GM18498 (cell line): ENCODE data around the gene HSP90AB1.

Experiments used
- ATAC-seq: cut with Tn5 transposase; IDR thresholded peaks from one replicate; pipeline ENCODE4 v1.9.1; 2021; ENCODE audit warnings: mild to moderate bottlenecking, moderate library complexity; ENCODE audit not compliant: unreplicated experiment

The HSP90AB1 gene

DNA sequence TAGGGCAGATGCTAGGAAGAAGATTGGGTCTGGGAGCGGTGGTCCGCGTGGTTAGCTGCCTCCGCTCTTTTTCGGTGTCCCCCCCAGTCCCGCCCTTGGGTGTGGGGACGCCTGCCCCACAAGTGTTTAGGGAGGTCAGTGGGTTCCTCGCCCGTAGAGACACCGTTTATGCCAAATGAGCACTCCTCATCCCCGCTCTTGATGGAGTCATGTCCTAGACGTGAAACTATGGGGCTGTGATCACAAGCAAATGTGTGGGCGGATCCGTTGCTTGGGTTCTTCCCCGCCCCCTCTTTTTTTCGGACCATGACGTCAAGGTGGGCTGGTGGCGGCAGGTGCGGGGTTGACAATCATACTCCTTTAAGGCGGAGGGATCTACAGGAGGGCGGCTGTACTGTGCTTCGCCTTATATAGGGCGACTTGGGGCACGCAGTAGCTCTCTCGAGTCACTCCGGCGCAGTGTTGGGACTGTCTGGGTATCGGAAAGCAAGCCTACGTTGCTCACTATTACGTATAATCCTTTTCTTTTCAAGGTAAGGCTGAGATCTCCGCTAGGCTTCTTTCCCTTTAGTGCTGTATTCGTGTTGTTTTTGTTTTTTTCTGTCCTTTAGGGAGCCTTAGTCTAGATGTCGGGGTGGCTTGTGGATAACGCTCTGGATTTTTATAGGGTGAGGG lies at the start of gene HSP90AB1:
Gene HSP90AB1 (plus strand): TSS at position 439 of the 675 bp plus-strand sequence. CDS start 1,529 bp downstream, outside the sequence.
- ATAC-seq = peak; percentile 68

DNA sequence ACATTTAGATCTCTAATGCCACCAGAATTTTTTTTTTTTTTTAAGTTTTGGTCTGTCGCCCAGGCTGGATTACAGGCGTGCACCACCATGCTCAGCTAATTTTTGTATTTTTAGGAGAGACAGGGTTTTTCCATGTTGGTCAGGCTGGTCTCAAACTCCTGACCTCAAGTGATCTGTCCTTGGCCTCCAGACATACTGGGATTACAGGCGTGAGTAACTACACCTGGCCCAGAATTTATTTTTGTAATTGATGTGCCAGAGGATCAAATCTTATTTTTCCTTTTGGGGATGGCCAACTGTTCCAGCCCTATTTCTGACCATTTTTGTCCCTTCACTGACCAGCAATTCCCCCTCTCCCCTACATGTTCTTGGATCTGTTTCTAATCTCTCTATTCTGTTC lies 48.2 kb upstream of the HSP90AB1 start:
- no peak for ATAC-seq

DNA sequence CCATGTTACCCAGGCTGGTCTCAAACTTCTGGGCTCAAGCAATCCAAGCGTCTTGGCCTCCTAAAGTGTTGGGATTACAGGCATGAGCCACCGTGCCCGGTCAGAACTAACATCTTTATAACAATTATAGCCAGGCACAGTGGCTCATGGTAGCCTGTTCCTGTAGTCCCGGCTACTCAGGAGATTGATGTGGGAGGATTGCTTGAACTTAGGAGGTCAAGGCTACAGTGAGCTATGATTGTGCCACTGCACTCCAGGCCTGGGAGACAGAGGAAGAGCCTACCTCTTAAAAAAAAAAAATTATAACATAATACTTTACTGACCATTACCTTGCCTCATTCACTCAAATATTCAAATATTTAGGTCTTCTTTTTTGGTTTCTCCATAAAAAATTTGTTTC lies 47.0 kb upstream of the HSP90AB1 start:
- ATAC-seq = no peak

DNA sequence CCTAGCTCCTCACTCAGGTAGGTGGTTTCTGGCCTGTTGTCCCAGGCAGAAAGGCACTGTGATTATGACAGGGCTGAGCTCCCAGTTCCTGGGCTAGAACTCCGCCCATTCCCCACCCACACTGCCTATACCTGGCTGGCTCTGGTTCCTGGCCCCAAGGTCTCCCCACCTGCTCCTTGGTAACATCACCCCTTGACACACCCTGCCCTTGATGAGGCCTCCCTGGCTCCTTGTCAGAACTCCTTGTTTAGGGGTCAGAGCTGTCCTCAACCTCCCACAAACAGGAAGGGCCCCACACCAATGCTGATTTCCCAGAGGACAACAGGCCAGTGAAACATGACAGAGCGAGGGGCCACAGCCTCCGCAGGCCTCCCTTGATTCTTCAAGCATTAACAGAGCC lies 45.7 kb upstream of the HSP90AB1 start:
- no peak for ATAC-seq

DNA sequence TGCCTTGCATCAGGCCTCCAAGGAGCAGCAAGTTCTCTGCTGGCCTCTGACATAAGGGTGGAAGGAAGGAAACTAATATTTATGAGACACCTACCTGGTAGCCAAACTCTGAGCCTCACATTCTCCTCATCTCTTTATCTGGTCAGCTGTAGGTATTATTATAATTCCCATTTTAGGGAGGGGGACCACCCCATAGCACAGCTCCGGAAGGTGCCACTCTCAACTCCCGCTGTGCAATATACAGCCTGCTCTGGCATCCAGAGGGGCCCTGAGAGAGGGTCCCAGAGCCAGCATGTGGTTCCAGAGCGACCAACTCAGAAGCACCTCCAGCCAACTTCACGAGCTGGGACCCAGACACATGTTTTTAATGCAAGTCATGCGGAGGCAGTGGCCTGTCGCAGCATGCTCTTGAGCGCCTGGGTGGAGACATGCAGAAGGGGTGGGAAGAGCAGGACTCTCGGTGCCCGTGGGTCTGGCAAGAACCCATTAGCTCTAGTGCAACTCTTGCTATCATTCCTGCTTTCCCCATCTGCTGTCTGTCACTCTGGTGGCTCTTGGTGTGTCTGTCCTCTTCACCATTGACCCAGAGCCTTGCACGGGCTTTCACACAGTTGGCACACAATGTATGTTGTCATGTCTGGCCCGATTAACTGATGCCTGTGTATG lies 45.1 kb upstream of the HSP90AB1 start:
- no peak for ATAC-seq

DNA sequence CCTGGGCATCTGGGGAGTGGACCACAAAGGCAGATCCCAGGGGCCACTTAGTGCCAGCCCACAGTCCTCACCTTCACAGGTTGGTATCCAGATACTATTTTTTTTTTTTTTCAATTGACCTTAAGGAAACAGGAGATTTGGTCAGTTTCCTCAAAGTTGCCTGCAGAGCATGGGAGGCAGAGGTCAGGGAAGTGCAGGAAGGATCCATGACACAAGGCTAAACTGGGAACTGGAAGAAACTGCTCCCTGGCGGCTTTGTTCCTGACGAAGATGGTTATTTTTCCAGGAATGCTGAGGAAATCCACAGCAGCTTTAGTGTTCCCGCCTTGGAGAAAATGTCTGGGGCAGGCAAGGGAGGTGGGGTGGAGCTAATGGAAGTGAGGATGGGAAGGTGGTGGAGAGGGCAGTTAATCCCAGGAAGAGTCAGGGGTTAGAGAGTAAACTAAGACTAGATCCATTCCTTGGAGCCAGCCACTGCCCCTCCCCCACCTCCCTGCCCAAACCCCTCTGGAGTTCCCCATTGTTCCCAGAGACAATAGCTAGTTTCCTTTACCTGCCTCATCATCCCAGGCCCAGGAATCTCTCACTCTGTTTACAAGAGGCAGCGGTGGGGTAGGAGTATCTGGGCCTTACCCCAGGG lies 44.4 kb upstream of the HSP90AB1 start:
- ATAC-seq = no peak

DNA sequence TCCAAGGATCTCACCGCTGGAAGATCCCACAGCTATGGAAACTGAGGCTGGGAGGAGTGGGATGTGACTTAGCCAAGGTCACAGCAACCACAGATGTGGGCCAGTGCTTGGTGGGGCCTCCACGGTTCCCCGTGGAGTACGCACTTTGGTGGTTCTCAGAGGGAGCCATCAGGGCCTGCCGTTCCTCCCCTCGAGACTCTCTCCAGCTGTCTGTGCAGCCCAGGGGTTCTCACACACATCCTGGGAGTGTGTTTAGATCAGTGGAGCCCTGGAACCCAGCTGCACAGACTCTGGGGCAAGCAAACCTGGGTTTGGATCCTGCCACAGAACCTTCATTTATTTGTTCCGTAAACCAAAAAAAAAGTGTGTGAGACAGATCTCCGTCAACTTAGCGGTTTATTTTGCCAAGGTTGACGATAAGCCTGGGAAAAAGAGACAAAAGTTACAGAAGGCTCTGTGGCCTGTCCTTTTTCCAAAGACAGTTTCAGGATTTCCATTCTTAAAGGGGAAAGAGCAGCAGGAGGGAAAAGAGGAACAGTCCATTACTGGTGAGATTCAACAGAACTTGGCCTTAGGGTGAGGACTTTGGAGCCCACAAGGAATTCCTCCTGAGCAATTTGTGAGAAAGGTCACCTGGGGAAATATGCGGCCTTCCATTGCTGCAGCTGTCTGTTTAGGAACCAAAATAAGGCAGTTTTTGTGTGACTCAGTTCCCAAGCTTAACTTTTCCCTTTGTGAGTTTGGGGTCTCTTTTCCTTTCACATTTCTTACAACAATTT lies 43.7 kb upstream of the HSP90AB1 start:
- ATAC-seq = no peak

DNA sequence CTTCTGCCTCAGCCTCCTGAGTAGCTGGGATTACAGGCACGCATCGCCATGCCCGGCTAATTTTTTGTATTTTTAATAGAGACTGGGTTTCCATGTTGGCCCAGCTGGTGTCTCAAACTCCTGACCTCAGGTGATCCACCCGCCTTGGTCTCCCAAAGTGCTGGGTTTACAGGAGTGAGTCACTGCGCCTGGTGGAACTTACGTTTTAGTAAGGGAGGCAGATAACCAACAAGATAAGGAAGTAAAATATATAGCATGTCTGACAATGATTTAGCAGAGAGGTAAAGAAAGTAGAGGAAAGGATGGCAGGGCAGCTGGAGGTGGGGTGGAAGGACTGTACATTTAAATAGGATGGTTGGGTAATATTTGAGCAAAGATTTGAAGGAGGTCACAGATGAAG lies 42.9 kb upstream of the HSP90AB1 start:
- no peak for ATAC-seq

DNA sequence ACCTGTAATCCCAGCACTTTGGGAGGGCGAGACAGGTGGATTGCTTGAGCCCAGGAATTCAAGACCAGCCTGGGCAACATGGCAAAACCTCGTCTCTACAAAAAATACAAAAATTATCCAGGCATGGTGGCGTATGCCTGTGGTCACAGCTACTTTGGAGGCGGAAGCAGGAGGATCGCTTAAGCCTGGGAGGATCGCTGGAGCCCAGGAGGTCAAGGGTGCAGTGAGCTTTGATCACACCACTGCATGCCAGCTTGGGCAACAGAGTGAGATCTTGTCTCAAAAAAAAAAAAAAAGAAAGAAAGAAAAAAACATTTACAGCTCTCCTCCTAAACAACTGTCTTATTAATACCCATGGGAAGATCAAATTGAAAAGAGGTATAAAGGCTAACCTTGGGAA lies 38.9 kb upstream of the HSP90AB1 start:
- no peak for ATAC-seq

DNA sequence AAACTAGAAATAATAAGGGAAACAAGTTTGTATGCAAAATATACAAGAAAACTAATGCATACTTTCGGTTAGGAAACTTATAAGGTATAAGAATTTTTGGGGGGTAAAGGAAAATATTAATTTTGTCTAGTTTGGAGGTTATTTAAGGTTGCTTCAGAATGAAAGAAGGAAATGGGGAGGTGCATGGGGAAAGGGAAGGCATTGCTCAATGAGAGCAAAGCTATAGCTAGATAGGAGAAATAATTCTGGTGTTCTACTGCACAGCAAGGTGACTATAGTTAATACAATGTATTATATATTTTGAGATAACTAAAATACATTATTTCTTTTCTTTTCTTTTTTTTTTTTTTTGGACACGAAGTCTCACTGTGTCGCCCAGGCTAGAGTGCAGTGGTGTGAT lies 35.6 kb upstream of the HSP90AB1 start:
- no peak for ATAC-seq

DNA sequence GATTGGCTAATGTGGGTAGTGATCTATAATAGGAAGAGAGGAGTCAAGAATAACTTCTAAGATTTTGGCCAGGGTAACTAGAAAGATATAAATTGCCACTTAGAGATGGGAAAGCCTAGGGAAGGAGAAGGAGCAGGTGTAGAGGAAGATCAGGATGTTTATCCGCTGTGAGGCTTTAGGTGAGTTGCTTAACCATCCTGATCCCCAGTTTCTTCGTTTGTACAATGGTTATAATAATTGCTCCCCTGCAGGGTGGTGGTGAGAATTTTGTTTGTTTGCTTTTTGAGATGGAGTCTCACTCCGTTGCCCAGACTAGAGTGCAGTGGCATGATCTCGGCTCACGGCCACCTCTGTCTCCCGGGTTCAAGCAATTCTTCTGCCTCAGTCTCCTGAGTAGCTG lies 32.6 kb upstream of the HSP90AB1 start:
- no peak for ATAC-seq

DNA sequence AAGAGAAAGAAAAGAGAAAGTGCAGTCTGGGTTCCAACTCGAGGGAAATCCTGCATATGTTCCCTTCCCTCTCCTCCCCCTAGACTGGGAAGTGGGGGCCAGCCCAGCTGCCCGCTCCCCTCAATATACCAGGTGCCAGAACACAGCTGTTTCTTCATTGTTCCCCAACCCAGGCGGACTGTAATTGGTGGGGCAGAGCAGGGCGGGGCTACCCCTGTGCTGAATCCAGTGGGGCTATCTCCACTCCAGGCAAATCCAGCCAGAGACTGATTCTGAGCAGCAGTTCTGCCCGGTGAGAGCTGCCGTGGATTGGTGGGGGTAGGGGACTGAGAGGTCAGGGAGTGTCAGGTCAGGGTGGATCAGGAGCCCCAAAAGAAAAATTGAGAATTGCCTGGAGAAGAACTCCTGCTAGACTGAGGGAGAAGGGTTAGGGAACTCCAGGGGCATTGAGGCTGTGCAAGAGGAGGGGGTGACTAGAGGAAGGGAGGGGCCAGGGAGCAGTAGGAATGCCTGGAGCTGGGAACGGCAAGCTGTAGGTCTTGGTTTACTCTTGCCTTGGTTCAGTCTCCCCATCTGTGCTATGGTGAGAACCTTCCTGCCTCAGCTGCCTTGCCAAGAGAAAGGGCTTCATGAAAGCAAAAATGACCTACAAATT lies 30.1 kb upstream of the HSP90AB1 start, which contains the start of gene MYMX:
Gene MYMX (plus strand): TSS at position 250 of the 655 bp plus-strand sequence. CDS start 546 bp downstream, outside the sequence.
- ATAC-seq = no peak

DNA sequence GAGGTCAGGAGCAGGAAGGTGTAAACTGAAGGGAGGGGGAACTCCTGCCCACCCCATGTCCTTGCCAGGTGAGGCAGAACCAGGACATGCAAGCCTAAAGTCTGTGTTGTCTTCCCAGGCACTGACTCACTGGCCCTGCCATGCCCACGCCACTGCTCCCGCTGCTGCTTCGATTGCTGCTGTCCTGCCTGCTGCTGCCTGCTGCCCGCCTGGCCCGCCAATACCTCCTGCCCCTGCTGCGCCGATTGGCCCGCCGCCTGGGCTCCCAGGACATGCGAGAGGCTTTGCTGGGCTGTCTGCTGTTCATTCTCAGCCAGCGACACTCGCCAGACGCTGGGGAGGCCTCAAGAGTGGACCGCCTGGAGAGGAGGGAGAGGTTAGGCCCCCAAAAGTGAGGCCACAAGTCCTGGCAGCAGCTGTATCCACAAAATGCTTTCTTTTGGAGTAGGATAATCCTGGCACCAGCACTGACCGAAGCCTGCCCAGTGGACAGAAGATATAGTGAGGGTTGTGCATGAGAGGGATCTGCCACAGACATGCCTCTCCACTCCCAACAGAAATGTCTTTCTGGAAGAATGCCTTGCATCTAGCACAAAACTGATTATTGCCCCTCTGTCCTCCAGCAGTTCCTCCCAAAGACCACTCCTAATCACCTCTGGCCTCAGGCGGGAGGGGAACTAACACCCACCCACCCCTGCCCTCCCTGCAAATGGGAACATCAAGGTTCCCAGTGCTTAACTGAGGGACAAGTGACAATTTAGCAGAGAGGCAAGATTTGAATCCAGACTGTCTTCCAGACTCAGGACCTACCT lies 29.4 kb upstream of the HSP90AB1 start:
- ATAC-seq = no peak

DNA sequence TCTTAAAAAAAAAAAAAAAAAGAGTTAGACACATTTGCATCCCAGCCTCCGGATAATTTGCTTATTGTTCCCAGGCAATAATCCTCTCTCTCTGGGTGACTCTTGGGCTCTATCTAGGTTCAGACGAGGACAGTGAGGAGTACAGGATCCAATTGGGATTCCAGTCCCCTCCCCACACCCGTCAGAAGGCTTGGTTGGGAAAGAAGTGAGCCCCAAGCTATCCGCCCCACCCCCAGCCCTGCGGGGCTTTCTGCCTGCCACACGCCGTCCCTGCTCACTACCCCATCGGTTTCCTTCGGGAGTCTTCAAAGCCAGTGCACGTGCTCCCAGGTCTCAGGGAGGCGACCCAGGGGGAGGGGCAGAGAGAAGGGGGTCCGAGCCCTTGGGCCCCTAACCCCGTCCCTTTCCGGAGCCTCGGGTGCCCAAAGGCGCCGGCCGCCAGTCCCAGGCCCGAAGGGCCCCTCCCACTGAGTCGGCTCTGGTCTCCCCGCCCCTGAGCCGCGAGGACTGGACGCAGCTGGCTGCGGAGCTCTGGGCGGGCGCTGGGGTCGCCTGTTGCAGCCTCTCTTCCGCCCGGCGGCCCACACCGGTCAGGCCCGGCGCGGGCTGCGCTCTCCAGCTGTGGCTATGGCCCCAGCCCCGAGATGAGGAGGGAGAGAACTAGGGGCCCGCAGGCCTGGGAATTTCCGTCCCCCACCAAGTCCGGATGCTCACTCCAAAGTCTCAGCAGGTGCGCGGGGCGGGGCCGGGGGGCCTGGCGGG lies 27.7 kb upstream of the HSP90AB1 start:
- ATAC-seq = peak; percentile 67

DNA sequence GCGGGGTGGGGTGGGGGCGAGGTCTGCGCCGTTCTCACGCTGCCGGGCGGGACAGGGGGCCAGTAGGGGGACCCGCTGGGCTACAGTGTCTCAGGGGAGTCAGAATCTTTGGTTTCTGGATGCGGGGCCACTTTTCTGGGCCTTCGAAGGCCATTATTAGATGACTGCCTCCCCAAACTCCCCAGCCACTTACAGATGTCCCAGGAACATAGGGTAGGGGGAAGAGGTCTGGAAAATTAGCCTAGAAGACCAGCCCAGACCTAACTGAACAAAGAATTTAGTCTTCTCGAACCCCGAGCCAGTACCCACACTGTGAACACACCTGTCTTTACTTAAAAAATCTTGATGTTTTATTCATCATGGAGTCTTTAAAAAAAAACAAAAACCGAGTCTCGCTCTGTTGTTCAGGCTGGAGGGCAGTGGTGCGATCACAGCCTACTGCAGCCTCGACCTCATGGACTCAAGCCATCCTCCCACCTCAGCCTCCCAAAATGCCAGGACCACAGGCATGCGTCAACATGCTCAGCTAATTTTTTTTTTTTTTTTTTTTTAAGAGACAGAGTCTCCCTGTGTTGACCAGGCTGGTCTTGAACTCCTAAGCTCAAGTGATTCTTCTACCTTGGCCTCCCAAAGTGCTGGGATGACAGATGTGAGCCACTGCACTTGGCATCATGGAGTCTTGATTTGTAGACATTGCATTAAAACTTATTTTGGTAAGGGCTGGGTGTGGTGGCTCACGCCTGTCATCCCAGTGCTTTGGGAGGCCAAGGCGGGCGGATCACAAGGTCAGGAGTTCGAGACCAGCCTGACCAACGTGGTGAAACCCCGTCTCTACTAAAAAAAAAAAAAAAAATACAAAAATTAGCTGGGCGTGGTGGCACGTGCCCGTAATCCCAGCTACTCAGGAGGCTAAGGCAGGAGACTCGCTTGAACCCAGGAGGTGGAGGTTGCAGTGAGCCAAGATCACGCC lies 26.8 kb upstream of the HSP90AB1 start:
- no peak for ATAC-seq

DNA sequence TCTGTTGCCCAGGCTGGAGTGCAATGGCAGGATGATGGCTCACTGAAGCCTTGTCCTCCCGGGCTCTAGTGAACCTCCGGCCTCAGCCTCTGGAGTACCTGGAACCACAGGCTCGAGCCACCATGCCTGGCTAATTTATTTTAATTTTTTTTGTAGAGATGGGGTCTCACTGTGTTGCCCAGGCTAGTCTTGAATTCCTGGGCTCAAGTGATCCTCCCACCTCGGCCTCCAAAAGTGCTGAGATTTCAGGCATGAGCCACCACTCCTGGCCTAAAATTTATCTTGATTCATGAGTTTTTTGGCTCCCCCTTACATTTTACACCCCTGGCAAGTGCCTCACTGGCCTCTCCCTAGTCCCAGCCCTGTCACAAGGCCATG lies 26.0 kb upstream of the HSP90AB1 start:
- ATAC-seq = no peak

DNA sequence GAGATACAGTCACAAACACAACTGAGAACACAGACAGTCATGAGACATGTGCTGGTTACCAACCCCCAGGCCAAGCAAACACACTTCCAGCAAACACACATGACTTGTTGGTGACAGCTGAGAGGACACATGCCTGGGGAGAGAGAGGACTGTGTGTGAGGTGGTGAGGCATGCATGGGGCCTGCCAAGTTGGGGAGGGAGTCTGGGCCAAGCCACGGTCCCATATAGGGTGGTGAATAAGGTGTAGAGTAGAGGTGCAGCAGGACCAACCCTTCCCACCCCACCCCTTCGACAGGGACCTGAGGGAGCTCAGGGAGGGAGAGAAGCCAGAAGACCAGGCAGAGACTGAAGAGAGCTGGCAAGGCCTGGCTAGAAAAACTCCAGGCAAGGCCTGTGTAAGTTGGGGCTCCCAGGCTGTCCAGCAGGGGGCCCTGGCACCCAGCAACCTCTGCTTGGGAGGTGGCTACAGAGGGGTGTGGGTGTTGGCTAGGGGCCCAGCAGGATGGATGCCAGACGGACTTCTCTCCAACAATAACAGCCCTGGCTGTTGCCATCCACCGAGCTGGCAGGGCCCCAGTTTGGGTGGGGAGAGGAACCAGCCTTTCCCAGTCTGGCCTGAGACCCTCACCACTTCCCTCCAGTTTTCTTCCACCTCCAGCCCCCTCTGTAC lies 25.5 kb upstream of the HSP90AB1 start:
- peak; percentile 45 for ATAC-seq

DNA sequence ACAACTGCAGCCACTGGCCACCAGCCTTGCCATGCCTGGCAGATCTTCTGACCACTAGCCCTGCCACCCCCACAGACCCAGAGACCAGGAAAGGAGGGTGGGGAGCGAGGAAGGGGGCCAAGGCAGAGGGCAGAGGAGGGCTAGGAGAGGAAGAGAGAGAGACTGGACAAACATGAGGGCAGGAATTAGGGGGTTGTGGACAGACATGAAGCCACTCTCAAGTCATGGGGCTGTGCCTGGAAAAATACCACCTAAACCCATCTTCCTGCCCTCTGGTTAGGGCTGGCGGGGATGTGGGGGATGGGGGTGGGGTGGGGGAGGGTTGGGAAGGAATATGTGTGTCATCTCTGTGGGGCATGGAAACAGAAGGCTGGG lies 25.0 kb upstream of the HSP90AB1 start:
- no peak for ATAC-seq
